Measurements from ENCODE around the gene PPP4R4.
"Not testable (repeated sequence)": the region's sequence is repeated elsewhere in the genome, so short reads cannot be mapped to it uniquely, and the experiment has no call there.

Gene PPP4R4

GRCh38 chr14:94282991-94283723 is 109.0 kb downstream of the PPP4R4 start:
- no peak for DNase-seq

DNA sequence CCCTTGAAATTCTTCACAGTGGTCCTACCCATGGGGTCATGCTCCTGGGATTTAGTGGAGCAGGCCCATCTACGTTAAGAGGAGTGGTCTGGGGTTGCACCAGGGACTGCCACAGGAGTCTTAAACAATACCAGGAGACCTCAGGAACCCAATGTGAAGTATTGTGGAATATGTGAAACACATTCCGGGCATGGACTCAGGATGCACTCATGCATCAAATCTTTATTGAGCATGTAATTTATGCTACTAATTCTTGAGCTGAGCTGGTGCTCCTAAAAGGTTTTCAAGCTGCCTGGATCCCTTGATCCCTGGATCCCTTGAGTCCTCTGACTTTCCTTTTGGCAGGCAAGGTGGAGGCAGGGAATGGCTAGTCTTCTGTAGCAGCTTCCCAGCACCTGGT is 110.1 kb downstream of the PPP4R4 start:
- no peak for DNase-seq

GRCh38 chr14:94285158-94285557 is 111.0 kb downstream of the PPP4R4 start:
- no peak for DNase-seq

GRCh38 chr14:94288610-94289465 is 114.7 kb downstream of the PPP4R4 start:
- DNase-seq: no peak

- DNase-seq: no peak
Observed at GRCh38 chr14:94290197-94290596, 116.1 kb downstream of the PPP4R4 start.

- DNase-seq: no peak
Observed at GRCh38 chr14:94291159-94291905, 117.2 kb downstream of the PPP4R4 start.

- no peak for DNase-seq
Observed at GRCh38 chr14:94291906-94292525, 117.9 kb downstream of the PPP4R4 start.

- DNase-seq: no peak
Observed at GRCh38 chr14:94292526-94292871, 118.4 kb downstream of the PPP4R4 start.

DNA sequence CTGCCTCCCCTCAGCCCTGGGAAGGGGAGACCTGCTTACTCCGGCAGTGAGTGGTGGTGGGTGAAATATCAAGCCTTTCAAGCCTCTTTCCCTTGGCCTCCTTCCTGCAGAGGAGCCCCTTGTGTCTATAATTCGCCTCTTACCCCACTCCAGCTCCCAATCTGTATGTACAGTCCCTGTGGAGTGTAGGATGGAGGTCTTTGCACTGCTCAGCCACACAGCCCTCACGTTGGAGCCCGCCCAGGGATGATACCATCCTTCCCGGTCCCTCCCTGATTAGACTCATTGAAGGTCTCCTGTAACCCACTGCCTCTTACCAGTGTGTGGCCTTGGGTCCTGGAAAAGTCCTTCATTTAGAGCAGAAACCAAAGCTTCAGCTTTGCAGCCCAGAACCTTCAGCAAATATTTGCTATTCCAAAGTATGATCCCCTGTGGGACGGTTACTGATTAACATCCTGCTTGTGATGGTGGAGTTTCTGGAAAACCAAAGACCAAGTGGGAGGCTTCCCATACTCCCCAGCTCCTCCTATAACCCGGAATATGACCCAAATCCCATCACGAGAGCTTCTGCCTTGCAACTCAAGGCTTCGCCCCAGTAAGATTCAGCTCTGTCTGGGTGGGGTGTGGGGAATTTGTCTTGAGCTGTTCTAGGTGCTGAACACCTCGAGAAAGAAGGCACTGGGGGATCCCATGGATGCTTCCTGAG is 118.9 kb downstream of the PPP4R4 start, which contains the start of gene SERPINA10:
SERPINA10 (minus strand) TSS at position 397 of the 706 bp plus-strand sequence. CDS start 2,675 bp downstream, outside the sequence.
- no peak for DNase-seq

- DNase-seq: no peak
Observed at GRCh38 chr14:94293578-94293924, 119.4 kb downstream of the PPP4R4 start.

DNA sequence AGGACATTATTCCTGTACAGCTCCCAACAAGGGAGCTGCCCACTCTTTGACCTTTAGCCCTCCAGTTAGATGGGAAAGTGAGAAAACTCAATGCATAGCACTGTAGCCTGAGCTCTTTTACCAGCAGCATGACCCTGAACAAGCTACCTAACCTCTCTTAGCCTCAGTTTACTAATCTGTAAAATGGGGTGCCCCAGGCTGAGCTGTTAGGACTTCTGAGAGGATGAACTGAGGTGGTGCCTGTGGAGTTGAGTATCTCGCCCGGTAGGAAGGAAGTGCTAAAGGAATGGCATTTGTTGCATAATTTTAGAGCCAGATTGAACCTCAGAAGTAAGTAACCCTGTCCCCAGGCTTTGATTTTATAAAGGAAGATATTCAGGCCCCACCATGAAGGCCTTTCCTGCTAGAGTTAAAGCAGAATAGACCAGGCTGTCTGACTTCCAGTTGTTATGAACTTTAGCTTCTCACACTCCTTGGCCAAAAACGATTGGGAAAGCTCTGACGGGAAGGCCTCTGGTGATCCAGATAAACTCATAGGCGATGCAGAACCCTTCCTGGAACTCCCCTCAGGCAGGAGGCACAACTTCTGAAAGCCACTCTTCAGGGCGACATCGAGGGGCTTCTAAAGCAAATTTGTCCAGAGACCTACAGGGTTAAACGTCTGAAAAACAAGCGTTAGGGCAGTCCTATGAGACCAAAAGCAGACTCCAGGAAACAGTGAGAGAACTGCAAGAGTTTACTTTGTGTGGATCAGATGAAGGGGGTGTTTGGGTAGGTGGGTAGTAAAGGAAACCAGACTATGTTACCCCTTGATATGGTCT is 121.4 kb downstream of the PPP4R4 start:
- DNase-seq: no peak

- not testable (repeated sequence) for DNase-seq
Observed at GRCh38 chr14:94296181-94296545, 122.0 kb downstream of the PPP4R4 start.

GRCh38 chr14:94298130-94298529 is 124.0 kb downstream of the PPP4R4 start:
- no peak for DNase-seq

DNA sequence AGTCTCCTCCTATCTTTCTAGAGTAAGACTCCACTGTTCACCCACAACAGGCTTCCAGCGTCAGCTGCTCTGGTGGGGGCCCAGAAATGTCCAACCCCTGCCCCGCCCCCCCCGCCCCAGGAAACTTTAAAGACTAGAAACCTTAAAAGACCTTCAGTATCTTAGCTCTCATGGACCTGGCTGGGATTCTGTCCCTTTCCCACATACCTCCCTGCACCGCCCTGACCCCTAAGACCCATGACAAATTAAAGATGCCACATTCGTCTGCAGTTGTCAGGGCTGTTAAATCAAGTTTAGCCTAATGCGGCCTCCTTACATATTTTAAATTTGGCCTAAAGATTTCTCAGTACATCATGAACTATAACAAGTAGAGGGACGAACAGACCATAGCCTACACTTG is 129.0 kb downstream of the PPP4R4 start:
- DNase-seq: no peak

DNA sequence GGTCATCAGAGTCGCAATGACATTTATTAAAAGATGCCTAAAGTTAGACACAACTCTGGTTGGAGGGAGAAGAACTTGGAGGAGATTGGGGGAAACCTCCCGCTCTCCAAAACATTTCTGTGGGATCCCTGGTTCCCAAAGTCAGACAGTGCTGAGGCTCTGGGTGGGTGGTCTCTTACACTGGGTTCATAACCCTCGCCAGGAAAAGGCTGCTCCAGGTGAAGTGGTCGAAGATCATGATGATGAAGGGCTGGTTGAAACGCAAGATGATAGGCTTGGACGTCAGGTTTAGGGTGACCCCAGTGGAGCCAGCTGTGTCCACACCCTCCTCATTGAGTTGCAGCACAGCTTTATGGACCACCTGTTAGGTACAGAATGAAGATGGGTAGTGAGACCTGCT is 130.1 kb downstream of the PPP4R4 start:
- DNase-seq: no peak

DNA sequence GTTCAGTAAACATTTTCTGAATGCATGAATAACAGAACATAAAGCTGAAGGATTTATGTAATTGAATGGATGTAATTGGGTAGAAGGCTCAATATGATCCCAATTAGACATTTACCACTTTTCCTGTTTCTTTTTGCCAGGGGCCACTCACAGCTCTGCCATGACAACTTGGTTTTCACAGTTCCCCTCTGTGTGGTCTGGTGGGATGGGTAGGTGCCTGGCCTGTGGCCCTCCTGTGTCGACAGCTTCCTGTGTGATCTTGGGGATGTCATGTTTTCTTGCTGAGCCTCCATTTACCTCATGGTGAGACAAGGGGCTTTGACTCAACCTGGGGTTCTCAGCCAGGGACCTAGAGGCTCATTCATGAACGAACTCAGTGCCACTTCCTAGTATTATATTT is 131.5 kb downstream of the PPP4R4 start:
- no peak for DNase-seq

DNA sequence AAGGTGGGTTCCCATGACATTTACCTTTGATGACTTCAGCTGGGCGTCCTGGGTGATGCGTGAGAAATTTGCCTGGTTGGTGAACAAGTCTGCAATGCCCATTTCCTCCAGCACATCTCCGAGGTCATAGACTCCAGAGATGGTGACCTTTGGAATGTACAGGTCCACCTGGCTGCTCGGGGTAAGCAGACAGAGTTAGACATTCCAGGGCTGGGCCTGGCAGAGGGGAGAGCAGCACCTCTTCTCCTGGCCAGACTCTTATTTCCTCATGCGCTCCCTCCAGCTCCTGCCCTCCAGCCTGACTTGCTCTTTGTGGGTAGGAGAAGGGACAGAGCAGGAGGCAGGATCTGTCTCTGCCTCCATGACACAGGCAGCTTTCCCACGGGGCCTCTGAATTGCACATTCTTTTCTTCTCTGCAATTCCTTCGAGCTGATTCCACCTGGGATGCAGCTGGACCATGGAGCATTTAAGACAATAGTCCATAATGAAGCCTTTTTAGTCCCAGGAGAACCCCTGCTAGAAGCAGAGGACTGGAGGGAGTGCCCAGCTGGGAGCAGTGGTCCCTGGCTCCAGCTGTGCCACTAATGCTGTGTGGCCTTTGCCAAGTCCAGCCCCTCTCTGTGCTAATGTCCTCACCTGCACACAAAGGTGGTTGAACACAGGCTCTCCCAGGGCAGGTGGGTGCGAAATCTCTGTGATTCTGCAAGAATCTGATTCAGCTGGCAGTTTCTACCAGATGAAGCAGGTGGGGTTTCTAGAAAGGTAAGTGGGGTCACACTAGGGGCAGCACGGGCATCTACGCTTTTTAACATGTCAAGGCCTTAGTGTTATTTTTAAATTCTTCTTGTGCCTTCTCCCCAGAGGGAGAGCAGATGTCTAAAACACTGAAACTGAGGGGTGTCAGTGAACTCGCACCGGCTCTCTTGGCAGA is 132.2 kb downstream of the PPP4R4 start:
- no peak for DNase-seq

DNA sequence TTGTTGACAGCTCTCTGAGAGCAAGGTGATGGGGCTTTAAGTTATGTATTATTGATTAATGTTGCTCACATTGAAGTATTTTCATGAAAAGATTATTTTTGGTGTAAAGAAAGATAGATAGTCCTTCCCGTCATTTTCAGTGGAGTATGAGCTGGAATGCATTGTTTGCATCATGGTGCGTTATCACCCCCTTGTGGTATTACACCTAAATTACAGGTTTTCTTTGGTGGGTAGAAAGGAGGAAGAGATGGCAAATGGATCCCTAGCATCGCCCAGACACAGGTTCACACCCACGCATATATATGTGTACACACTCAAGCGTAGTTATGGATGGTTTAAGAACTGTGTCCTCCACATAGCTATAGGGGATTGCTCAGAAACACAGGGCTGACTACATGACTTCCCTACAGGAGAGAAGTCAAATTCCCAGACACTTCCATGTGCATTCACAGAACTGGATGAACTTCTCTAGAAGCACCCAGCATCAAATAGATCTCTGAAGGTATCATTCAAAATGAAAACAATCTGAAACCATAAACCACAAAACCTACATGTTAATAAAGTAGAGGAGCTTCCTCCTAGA is 133.4 kb downstream of the PPP4R4 start:
- DNase-seq: no peak

DNA sequence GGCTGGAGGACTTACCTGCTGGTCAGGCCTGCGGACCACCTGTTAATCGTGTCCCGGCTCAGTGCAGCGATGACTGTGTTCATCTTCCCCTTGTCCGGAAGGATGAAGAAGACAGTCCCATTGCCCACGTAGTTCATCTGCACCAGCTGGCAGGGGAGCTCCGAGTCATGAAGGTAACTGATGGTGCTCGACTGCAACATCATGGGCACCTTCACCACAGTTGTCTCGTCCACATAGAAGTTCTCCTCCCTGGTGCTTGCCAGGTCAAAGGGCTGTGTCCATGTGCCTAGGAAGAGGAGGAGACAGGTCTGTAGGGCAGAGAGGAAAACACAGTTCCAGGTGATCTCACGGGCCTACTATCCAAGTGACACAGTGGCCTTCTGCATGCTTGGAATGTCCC is 135.6 kb downstream of the PPP4R4 start:
- DNase-seq: no peak

DNA sequence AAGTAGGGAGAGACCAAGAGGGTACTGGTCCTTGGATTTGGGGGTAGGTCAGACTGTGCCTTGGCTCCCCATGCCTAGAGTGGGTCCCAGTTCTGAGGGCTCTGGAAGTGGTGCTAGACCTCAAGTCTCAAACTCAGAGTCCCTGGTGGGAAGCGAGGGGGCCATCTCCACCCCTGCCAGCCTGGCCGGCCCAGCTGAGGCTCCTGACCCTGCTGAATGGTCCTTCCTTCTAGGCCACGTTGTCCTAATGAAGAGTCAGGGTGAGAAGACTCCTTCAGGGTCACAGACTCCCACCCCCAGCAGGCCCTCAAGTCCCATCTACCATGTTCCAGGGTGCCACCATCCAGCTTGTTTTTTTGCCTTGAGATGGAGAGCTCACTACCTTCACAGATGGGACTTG is 136.1 kb downstream of the PPP4R4 start:
- DNase-seq: no peak
